ENCODE results near the gene MARCHF3. TPM values are rescaled to one million over a fixed set of nuclear protein-coding genes. Genes with fewer than 3 reads are reported as not detected.

MARCHF3 gene
- polyA plus RNA-seq, 1 donor from 2014 or later: 3.9 TPM

GRCh38 chr5:126849101-126849678 lies 181.2 kb downstream of the MARCHF3 start:
- Histone ChIP-seq H3K79me2 (replicated peaks; ENCODE audit: insufficient read depth, low read length) (no peaks in the 10 kb centered on the region), H3K36me3 (ENCODE audit: insufficient read depth, low read length) (no peaks in the 10 kb centered on the region), H3K27ac (ENCODE audit: low read length) (no peak overlapping the region), H3K27me3 (ENCODE audit: insufficient read depth, low read depth, low read length) (no peaks in the 10 kb centered on the region), H3K4me2 (ENCODE audit: low read length) (no peak overlapping the region), H3K9me2 (ENCODE audit: insufficient read depth, low read length) (no peaks in the 10 kb centered on the region), H3K4me3 (ENCODE audit: low read length) (no peak overlapping the region), H3F3A (ENCODE audit: insufficient read depth, low read length, poor library complexity, severe bottlenecking) (no peaks in the 10 kb centered on the region), H4K20me1 (ENCODE audit: insufficient read depth) (no peaks in the 10 kb centered on the region), H3K9me3 (ENCODE audit: low read length) (no peaks in the 10 kb centered on the region), H2AFZ (ENCODE audit: low read depth, low read length) (no peak overlapping the region), H3K9ac (ENCODE audit: low read length) (no peak overlapping the region)
- TF ChIP-seq MXI1 (conservative IDR thresholded peaks at IDR 0.05; ENCODE audit: poor library complexity, severe bottlenecking): no peak
- no peak for TF ChIP-seq POLR2AphosphoS5 (IDR thresholded peaks at IDR 0.05)
- TF ChIP-seq EP300 (conservative IDR thresholded peaks at IDR 0.05; ENCODE audit: poor library complexity, severe bottlenecking): no peak
- no peak for TF ChIP-seq CTCF (IDR thresholded peaks at IDR 0.05; ENCODE audit: poor library complexity, severe bottlenecking)
- no peak for TF ChIP-seq REST (IDR thresholded peaks at IDR 0.05; ENCODE audit: borderline replicate concordance)
- TF ChIP-seq TAF1 (IDR thresholded peaks at IDR 0.05; ENCODE audit: low read depth): no peak
- TF ChIP-seq RAD21 (conservative IDR thresholded peaks at IDR 0.05): no peak
- no peak for TF ChIP-seq EZH2 (IDR thresholded peaks at IDR 0.05; ENCODE audit: borderline replicate concordance, insufficient read depth, low read length, poor library complexity, severe bottlenecking)

DNA sequence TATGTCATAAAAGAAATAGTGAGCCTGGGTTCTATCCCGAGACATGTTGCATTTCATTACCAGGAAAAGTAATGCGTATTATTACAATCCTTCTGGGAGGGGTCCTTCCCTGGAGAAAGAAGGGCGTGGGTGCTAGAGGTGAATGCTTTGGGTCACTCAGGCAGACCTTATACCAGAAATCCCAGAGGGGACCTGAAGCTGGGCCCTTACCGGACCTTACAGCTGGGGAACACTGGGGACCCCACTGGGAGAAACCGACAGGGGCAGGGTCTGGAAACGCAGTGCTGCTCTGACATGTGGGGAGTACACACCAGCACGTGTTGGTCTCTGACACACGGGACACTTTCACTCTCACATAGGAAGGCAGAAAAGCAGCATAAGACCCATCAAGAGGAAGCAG lies 182.1 kb downstream of the MARCHF3 start:
- Histone ChIP-seq H3K4me2 (ENCODE audit: low read length) (no peak overlapping the region), H4K20me1 (ENCODE audit: insufficient read depth) (no peaks in the 10 kb centered on the region), H3K36me3 (ENCODE audit: insufficient read depth, low read length) (no peaks in the 10 kb centered on the region), H3F3A (ENCODE audit: insufficient read depth, low read length, poor library complexity, severe bottlenecking) (no peaks in the 10 kb centered on the region), H3K27ac (ENCODE audit: low read length) (no peak overlapping the region), H2AFZ (ENCODE audit: low read depth, low read length) (no peak overlapping the region), H3K79me2 (replicated peaks; ENCODE audit: insufficient read depth, low read length) (no peaks in the 10 kb centered on the region), H3K9me3 (ENCODE audit: low read length) (no peaks in the 10 kb centered on the region), H3K27me3 (ENCODE audit: insufficient read depth, low read depth, low read length) (no peaks in the 10 kb centered on the region), H3K9me2 (ENCODE audit: insufficient read depth, low read length) (no peaks in the 10 kb centered on the region), H3K4me3 (ENCODE audit: low read length) (no peak overlapping the region), H3K9ac (ENCODE audit: low read length) (no peak overlapping the region)
- TF ChIP-seq CTCF (IDR thresholded peaks at IDR 0.05; ENCODE audit: poor library complexity, severe bottlenecking) (no peak), REST (IDR thresholded peaks at IDR 0.05; ENCODE audit: borderline replicate concordance) (no peak), EZH2 (IDR thresholded peaks at IDR 0.05; ENCODE audit: borderline replicate concordance, insufficient read depth, low read length, poor library complexity, severe bottlenecking) (no peak), POLR2AphosphoS5 (IDR thresholded peaks at IDR 0.05) (no peak), EP300 (conservative IDR thresholded peaks at IDR 0.05; ENCODE audit: poor library complexity, severe bottlenecking) (no peak), TAF1 (IDR thresholded peaks at IDR 0.05; ENCODE audit: low read depth) (no peak), MXI1 (conservative IDR thresholded peaks at IDR 0.05; ENCODE audit: poor library complexity, severe bottlenecking) (no peak), RAD21 (conservative IDR thresholded peaks at IDR 0.05) (no peak), SMC3 (conservative IDR thresholded peaks at IDR 0.05; ENCODE audit: poor library complexity) (no peak)

Data from neural cell (in vitro differentiated cells).